HepG2 (cell line): Measurements from ENCODE around the gene ZNF322. TPM values are rescaled to one million over a fixed set of nuclear protein-coding genes. Genes with fewer than 3 reads are reported as not detected.

ENCODE experiments used
- CEBPB ChIP-seq: IDR thresholded peaks from 2 replicates; pipeline ENCODE4 v1.6.1; 2011; ENCODE audit warnings: low read depth, low read length, improper control_type of control experiment, borderline replicate concordance
- EEA1 ChIP-seq: sonication (generic); formaldehyde crosslinking; IDR thresholded peaks from 2 replicates; pipeline ENCODE4 v1.5.1; 2020; ENCODE audit warnings: mild to moderate bottlenecking, missing genetic modification reagents, borderline replicate concordance
- FOXJ3 ChIP-seq: sonication (generic); formaldehyde crosslinking; IDR thresholded peaks from 2 replicates; pipeline ENCODE4 v1.4.0; 2020; ENCODE audit warnings: missing genetic modification reagents, mild to moderate bottlenecking, borderline replicate concordance
- GTF3A ChIP-seq: sonication (generic); formaldehyde crosslinking; conservative IDR thresholded peaks from 2 replicates; pipeline ENCODE4 v1.4.0; 2020; ENCODE audit warnings: mild to moderate bottlenecking, missing genetic modification reagents
- HIC2 ChIP-seq: sonication (generic); formaldehyde crosslinking; IDR thresholded peaks from 2 replicates; pipeline ENCODE4 v1.9.0; 2022; ENCODE audit warnings: low read depth, missing genetic modification reagents
- HMGA1 ChIP-seq: sonication (generic); formaldehyde crosslinking; conservative IDR thresholded peaks from 2 replicates; pipeline ENCODE4 v1.4.0; 2020; ENCODE audit warnings: missing genetic modification reagents
- KAT7 ChIP-seq: IDR thresholded peaks from 2 replicates; pipeline ENCODE4 v1.6.1; 2018; ENCODE audit warnings: borderline replicate concordance, missing compliant biosample characterization
- KAT8 ChIP-seq: IDR thresholded peaks from 2 replicates; pipeline ENCODE4 v1.6.1; 2016; ENCODE audit warnings: missing genetic modification reagents, missing compliant biosample characterization
- KLF15 ChIP-seq: sonication (generic); formaldehyde crosslinking; IDR thresholded peaks from 2 replicates; pipeline ENCODE4 v1.8.1; 2023; ENCODE audit warnings: borderline replicate concordance, mild to moderate bottlenecking, inconsistent platforms, missing genetic modification reagents, mixed read lengths
- MED8 ChIP-seq: sonication (generic); formaldehyde crosslinking; IDR thresholded peaks from 2 replicates; pipeline ENCODE4 v1.8.1; 2023; ENCODE audit warnings: mild to moderate bottlenecking, missing genetic modification reagents; ENCODE audit not compliant: insufficient replicate concordance
- SNAPC5 ChIP-seq: sonication (generic); formaldehyde crosslinking; IDR thresholded peaks from 2 replicates; pipeline ENCODE4 v1.8.1; 2023; ENCODE audit warnings: mild to moderate bottlenecking, missing genetic modification reagents, borderline replicate concordance
- STAG1 ChIP-seq: sonication (generic); formaldehyde crosslinking; IDR thresholded peaks from 2 replicates; pipeline ENCODE4 v1.4.0; 2020; ENCODE audit warnings: missing genetic modification reagents
- STAT5B ChIP-seq: sonication (generic); formaldehyde crosslinking; IDR thresholded peaks from 2 replicates; pipeline ENCODE4 v1.4.0; 2020; ENCODE audit warnings: missing genetic modification reagents
- TBL1XR1 ChIP-seq: fragments of 150-350 bp; IDR thresholded peaks from 2 replicates; pipeline ENCODE4 v1.6.1; 2014; ENCODE audit warnings: borderline replicate concordance, low read length; ENCODE audit not compliant: partially characterized antibody
- TP53 ChIP-seq: sonication (generic); formaldehyde crosslinking; conservative IDR thresholded peaks from 2 replicates; pipeline ENCODE4 v1.4.0; 2020; ENCODE audit warnings: missing genetic modification reagents
- ZBTB2 ChIP-seq: sonication (generic); formaldehyde crosslinking; IDR thresholded peaks from 2 replicates; pipeline ENCODE4 v1.8.0; 2022; ENCODE audit warnings: low read depth, missing genetic modification reagents
- ZC3H4 ChIP-seq: sonication (generic); formaldehyde crosslinking; IDR thresholded peaks from 2 replicates; pipeline ENCODE4 v1.4.0; 2020; ENCODE audit warnings: missing genetic modification reagents, borderline replicate concordance
- ZFY ChIP-seq: sonication (generic); formaldehyde crosslinking; IDR thresholded peaks from 2 replicates; pipeline ENCODE4 v1.4.0; 2020; ENCODE audit warnings: missing genetic modification reagents
- ZMAT5 ChIP-seq: sonication (generic); formaldehyde crosslinking; IDR thresholded peaks from 2 replicates; pipeline ENCODE4 v1.5.0; 2020; ENCODE audit warnings: mild to moderate bottlenecking, low read depth, missing genetic modification reagents, borderline replicate concordance
- ZNF124 ChIP-seq: sonication (generic); formaldehyde crosslinking; IDR thresholded peaks from 2 replicates; pipeline ENCODE4 v1.4.0; 2020; ENCODE audit warnings: missing genetic modification reagents
- ZNF3 ChIP-seq: IDR thresholded peaks from 2 replicates; pipeline ENCODE4 v1.7.0; 2017; ENCODE audit warnings: inconsistent platforms
- ZNF333 ChIP-seq: sonication (generic); formaldehyde crosslinking; IDR thresholded peaks from 2 replicates; pipeline ENCODE4 v1.4.0; 2020; ENCODE audit warnings: mild to moderate bottlenecking, missing genetic modification reagents, borderline replicate concordance
- ZNF34 ChIP-seq: sonication (generic); formaldehyde crosslinking; IDR thresholded peaks from 2 replicates; pipeline ENCODE4 v1.4.0; 2020; ENCODE audit warnings: mild to moderate bottlenecking, missing genetic modification reagents, borderline replicate concordance
- ZNF557 ChIP-seq: sonication (generic); formaldehyde crosslinking; IDR thresholded peaks from 2 replicates; pipeline ENCODE4 v1.4.0; 2020; ENCODE audit warnings: missing genetic modification reagents
- ZNF770 ChIP-seq: sonication (generic); formaldehyde crosslinking; IDR thresholded peaks from 2 replicates; pipeline ENCODE4 v1.5.0; 2020; ENCODE audit warnings: mild to moderate bottlenecking, missing genetic modification reagents
- polyA plus RNA-seq, 8 experiments: library from polyadenylated mRNA; depleted of rRNA in 3 of 8; stranded (reverse) in 7 of 8; unstranded in 1 of 8; fragments of >200 nt; fragmentation: Illumina TruSeq in 4 of 8; extraction: Trizol in 4 of 8; gene quantifications; 2 replicates each; pipeline versions ENCODE4 v1.2.1 to v1.2.3, GENCODE V29; 2011 to 2016; ENCODE audit warnings: low read depth in 4 of 8, missing spikeins in 1 of 8, mixed read lengths in 1 of 8; ENCODE audit not compliant: insufficient read depth in 1 of 8
- total RNA-seq, 5 experiments: library from RNA; depleted of rRNA; stranded (reverse); fragments of >200 nt; fragmentation: Illumina TruSeq; extraction: Trizol; gene quantifications; 2 replicates each; pipeline ENCODE4 v1.2.3, GENCODE V29; 2016; ENCODE audit warnings: low read depth in 1 of 5

ZNF322 gene
- total and polyA plus RNA-seq, 2 of the 13 experiments (the other 11 are each of a cell fraction or from before 2014, with no cell fraction given): 8.3 to 22.8 TPM

- no peak for TF ChIP-seq ZC3H4 (CRISPR knock-in tag)
- TF ChIP-seq GTF3A: no peak; the same call in 1 of the 2 replicates
- TF ChIP-seq KAT7 (CRISPR knock-in tag): peak; percentile 81; the same call in 1 of the 2 replicates
- TF ChIP-seq ZFY (CRISPR knock-in tag): peak; percentile 58; the same call in 1 of the 2 replicates
- TF ChIP-seq ZNF333: peak; percentile 74; the same call in 1 of the 2 replicates
- no peak for TF ChIP-seq ZNF557
- no peak for TF ChIP-seq ZNF3 (CRISPR knock-in tag)
- peak; percentile 88 for TF ChIP-seq KAT8 (CRISPR knock-in tag)
- TF ChIP-seq ZMAT5 (CRISPR knock-in tag): no peak
- no peak for TF ChIP-seq HMGA1 (CRISPR knock-in tag)
- peak; percentile 27; the same call in 1 of the 2 replicates for TF ChIP-seq ZNF770 (CRISPR knock-in tag)
- TF ChIP-seq TP53 (CRISPR knock-in tag): no peak
- no peak for TF ChIP-seq CEBPB
- peak; percentile 73; the same call in 1 of the 2 replicates for TF ChIP-seq KLF15 (CRISPR knock-in tag)
- no peak; the same call in 1 of the 2 replicates for TF ChIP-seq FOXJ3 (CRISPR knock-in tag)
- TF ChIP-seq TBL1XR1: no peak
- no peak; the same call in 1 of the 2 replicates for TF ChIP-seq ZNF34 (CRISPR knock-in tag)
- TF ChIP-seq EEA1 (CRISPR knock-in tag): no peak
- peak; percentile 91; the same call in 1 of the 2 replicates for TF ChIP-seq ZNF124 (CRISPR knock-in tag)
- no peak; the same call in 1 of the 2 replicates for TF ChIP-seq ZBTB2 (CRISPR knock-in tag)
- peak; percentile 92 for TF ChIP-seq STAG1
- no peak for TF ChIP-seq STAT5B (CRISPR knock-in tag)
- no peak for TF ChIP-seq SNAPC5 (CRISPR knock-in tag)
- no peak for TF ChIP-seq HIC2 (CRISPR knock-in tag)
- TF ChIP-seq MED8: peak; percentile 40
These were observed 63.8 kb downstream of the ZNF322 start (continued) for GRCh38 chr6:26595669-26596269.
